ENCODE results near the gene ICAM1.

DNA sequence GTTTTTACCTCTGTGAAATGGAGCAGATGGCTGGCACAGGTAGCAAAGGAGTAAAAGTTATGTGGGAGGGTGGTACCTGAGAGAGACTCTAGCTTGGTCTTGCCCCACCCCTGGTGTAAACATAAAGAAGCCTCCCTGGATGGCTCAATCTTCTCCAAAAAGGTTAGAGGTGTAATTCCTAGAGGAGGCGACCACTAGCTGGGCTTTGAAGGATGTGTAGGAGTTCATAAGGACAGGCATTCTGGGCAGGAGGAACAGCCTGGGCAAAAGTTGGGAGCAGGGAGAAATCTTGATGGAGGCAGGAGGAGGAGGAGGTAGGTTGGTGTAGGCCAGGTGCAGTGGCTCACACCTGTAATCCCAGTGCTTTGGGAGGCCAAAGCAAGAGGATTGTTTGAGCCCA lies 8.0 kb downstream of the ICAM1 start:
- TF ChIP-seq CTCF (IDR thresholded peaks at IDR 0.05) = no peak
- TF ChIP-seq POLR2AphosphoS5 (IDR thresholded peaks at IDR 0.05; ENCODE audit: insufficient read depth in 1 of 2, low read depth in 1 of 2) = no peak
- no peak for TF ChIP-seq POLR2A (IDR thresholded peaks at IDR 0.05)

Data from vagina (tissue), 2 donors.